CD4-positive, alpha-beta T cell treated with Interleukin-15 for 1 hour (primary cell): Measurements from ENCODE around the gene APBA1.
"Not testable (repeated sequence)": the region's sequence is repeated elsewhere in the genome, so short reads cannot be mapped to it uniquely, and the experiment has no call there.

Experiments
- DNase-seq: peaks from one replicate; pipeline ENCODE4 v3.0.0-alpha.2; 2020

Gene APBA1

DNA sequence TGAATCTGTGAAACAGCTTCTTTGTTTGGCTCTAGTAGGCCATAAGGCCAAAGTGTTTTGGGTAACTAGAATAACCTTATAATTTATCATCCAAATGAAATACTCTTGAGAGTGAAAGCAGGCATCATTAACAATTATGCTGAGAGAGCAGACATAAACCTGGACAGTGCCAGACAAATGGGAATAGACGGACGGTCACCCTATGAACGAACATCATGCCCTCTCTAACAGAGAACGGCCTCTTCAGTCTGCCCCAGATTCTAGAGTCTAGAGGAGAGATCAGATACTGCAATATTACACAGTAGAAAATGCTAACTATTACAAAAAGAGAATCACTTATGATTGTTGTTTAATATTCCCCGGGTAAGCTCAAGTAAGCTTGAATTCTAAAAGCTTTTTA lies 68.5 kb downstream of the APBA1 start:
- no peak for DNase-seq

DNA sequence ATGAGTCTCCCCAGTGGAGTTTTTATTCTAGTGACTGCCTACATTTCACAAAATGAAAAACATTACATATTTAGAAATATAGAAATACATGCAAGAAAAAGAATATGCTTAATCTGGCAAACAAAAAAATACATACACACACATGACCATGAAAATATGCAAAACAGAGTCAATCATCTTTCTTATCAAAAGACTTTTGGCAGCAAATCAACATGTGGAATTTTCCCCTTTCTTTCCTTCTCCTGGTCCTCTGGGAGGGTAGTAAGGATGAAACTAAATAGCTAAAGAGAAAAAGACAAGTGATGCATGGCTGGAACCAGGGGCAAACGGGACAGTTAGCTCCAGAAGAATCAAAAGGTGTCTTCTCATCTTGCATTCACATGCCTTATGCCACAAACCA lies 69.4 kb downstream of the APBA1 start:
- DNase-seq: no peak

DNA sequence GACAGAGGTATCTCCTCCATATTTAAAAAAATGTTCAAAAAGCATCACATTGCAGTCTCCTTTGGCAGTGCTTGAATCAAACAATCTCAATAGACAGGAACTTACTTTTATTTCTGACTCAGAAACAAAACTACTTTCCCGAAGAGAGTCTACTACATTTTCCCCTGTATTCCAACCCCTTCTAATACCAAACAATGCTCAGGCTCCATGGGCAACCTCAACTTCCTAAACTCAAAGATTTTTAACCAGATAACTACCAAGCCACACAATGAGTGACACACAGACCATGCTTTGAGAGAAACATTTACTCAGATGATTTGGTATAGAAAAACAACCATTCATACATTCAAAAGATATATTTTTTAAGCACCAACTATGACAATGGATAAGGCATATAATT lies 70.5 kb downstream of the APBA1 start:
- DNase-seq: no peak

DNA sequence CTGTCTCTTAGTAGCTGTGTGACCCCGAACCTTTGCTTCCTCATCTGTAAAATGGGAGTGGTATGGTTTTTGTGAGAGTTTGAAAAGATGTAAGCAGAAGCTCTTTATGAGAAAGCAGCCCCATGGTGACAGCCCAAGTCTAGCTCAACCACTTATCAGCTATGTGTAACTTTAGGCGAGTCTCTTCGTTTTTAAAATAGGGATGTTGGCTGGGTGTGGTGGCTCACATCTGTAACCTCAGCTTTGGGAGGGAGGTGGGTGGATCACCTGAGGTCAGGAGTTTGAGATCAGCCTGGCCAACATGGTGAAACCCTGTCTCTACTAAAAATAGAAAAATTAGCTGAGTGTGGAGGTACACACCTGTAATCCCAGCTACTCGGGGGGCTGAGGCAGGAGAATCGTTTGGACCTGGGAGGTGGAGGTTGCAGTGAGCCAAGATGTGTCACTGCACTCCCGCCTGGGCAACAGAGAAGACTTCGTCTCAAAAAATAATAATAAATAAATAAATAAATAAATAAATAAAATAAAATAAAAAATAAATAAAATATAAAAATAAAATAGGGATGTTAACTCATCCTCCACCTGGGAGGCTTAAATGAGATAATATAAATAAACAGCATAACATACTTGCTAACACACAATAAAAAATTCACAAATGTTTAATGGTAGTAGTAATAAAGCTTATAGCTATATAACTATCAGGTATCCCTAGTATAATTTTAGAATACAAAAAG lies 71.7 kb downstream of the APBA1 start:
- no peak for DNase-seq

DNA sequence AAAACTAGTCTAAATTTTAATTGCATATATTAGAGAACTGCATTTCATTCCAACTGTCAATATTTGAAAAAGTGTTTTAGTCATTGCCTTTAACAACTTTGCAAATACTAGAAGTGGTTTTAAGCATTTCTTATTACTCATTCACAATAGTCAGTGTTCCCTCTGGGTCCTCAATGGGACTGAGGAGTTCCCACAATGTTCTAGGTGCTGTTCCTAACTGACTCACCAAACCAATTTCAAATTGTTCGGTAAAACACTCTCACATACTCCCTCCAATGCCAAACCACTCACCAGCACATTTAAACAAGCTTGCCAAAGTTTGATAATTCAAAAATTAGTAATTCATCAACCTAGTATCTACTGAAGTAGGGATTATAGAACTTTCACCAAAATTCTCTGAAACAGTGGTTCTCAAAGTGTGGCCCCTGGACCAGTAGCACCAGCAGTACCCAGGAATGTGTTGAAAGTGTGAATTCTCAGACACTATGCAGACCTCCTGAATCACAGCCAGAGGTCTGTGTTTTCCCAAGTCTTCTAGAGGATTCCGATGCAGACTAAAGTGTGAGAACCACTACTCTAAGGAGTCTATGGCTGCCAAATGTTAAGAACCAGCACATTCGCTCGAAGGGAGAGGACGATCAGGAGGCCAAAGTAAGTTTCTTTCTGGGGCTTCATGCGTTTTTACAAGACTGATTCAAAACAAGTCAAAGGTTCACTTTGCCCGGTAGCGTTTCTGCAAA lies 72.8 kb downstream of the APBA1 start:
- no peak for DNase-seq

DNA sequence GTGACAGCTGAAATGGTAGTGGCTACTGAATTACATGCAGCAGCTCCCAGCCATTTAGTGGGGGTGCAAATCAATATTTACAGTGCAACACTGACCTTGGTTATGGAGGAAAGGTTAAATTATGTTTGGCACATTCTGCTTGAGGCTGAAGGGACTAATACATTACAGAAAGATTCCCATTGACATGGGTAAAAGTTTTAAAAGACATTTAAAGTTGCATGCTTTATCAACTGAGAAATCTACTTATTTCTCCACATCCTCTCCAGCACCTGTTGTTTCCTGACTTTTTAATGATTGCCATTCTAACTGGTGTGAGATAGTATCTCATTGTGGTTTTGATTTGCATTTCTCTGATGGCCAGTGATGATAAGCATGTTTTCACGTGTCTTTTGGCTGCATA lies 75.3 kb downstream of the APBA1 start:
- not testable (repeated sequence) for DNase-seq

DNA sequence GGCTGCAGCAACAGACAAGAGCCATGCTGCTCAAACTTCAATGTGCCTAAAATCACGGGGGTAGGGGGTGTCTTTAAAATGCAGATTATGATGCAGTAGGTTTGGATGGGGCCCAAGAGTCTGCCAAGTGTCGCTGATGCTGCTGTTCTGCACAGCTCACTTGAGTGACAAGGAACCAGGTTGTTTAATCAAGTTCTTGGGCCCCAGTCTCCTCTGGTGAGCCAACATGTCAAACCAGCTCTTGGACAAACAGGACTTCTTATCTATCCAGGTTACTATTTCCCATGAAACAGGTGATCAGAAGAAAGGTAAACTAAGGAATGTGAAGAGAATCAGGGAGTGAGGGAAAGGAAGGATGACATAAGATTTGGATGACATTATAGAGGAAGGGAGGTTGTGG lies 78.0 kb downstream of the APBA1 start:
- DNase-seq: no peak

DNA sequence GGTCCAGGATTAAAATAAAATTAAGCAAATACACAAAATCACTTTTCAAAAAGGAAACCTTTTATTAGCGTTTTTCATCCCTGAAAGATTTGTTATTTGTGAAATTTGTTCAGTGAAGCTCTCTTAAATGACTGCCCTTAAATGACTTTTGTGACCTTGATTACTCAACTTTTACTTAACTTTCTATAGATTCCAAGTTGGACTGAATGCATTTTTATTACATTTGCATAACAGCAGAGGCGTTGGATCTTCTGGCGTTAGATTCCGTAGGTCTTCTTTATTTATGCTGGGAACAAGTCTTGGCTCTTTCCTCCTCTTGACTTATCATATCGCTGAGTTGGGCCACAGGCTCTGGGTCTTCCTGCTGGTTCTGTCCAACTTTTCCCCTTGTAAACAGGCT lies 78.4 kb downstream of the APBA1 start:
- no peak for DNase-seq

DNA sequence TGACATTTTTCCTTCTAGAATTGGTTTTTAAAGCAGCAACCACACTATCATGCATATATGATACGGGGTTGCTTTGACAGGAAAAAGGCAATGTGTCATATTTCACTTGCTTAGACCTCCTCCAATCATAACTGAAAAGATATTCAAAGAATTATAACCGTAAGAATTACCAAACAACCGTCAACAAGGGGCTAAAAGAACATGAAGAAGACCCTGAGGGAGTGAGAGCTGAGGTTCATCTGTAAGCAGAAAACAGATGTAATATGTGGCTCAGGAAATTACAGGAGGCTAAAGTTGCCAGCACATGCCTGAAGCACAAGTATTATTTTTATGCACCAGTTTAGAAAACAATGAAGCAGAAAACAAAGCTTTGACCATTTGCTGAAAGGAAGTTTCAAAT lies 78.9 kb downstream of the APBA1 start:
- DNase-seq: no peak

DNA sequence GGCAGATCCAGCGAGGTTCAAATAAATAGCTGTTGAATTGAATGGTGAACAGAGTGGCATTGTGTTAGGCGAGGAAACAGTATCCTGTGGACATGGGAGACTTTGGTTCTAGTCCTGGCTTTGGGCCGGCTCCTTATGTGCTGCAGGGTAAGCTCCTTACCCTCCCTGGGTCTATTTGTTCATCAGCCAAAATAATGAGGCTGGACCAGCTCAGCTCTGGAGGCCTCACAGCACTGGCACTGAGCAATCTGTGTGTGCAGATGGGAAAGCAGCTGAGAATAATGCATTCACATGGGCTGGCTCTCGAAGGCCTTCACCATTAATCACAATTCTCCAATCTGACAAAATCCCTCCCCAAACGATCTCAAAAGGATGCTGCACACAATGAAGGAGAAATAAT lies 81.9 kb downstream of the APBA1 start:
- no peak for DNase-seq

DNA sequence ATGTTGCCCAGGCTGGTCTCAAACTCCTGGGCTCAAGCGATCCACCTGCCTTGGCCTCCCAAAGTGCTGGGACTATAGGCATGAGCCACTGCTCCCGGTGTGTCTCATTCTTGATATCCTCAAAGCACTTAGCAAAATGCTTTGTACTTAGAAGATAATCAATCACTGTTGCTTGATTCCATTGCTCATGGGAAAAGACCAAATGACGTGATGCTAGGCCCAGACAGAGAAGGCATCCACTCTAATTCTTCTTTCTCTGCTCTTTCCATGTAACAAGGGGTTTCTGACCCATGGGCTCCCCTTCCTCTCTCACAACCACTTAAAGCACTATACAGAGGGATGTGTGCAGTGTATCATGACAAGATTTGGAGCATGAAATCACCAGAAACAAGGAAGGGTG lies 83.0 kb downstream of the APBA1 start:
- DNase-seq: no peak

DNA sequence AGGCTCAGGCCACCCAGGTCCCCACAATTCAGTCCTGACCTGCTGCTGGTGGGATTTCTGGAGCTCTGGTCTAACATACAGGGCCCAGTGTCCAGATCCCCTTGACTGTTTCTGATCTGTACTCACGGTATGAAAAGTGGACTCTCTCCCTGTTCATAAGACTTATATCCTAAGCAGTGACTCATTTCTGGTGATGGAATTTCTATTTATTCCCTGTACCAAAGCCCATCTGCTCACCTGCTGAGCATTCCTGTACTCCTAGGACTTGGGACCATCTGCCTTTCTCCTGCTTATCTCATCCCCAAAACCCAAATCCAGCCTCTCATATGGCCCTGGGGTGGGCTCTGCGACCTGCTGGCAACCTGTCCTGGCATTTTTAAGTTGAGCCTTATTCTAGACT lies 86.6 kb downstream of the APBA1 start:
- DNase-seq: no peak

DNA sequence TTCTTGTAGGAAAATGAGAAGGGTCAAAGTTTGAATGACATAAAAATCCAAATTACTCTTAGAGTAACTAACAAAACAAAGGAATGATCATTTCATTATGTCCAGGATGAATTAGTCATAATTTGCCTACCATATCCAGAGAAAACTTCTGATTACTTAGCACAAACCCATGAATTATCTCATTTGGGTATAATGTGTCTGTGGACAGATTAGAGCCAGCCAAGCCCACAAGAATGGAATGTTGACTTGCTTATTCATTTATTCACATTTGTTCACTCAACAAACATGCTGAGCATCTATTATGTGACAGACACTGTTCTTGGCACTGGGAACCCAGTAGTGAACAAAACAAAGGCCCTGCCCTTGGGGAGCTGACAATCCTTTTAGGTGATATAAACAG lies 87.4 kb downstream of the APBA1 start:
- DNase-seq: no peak

DNA sequence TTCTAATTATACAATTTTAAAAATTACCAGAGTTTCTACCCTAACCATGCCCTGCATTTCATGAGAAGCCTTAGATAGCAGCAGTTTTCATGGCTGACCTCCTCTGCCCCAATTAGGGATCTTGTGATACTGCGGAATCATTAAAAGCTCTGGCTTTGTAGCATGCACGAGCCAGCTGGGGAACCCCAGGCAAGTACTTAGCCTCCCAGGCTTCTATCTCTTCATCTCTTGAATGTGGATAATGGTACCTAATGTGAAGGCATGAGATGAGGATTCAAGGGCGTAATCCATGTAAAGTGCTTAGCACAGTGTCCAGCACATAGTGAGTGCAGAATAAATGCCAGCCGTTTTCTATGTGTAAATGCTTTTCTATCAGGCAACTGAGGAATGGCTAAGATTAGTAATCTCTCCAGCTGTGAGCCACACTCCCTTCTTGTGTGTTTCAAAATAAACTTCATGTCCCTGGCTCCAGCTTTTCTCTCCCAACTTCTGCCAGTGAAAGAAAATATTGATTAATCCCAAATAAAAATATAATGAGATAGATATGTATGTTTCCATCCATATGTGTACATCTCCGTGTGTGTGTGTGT lies 88.4 kb downstream of the APBA1 start:
- DNase-seq: no peak

DNA sequence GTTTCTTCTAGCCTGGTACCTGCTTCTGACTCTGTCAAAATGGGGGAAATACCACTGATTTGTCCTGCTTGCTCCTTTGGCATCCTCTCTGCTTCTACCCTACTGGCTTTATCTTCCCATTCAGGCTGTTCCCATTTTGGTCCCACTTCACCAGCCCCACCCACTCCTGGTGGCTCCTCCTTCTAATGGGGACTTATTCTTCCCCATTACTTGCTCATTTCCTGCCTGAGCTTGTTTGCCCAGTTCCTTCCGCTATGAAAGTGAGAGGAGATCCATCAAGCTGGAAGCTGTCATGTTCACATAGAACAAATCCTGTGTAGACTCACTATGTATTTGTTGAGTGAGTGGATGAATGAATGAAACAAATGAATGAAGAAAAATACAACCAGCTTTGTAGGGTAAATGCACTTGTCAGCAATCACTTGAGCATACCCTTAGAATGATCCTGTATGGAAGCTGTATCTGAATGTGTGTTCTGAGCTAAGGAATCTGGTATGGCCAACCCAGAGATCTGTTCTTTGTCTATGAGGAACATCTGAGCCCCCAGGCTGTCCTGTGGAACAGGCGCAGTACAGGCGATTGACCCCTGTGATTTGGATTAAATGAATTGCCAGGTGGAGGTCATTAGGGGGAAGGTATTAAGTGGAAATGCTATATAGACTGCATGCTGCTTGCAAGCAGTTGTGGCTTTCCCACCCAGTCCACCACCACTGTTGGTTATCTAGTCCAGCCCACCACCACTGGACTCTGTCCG lies 89.5 kb downstream of the APBA1 start:
- DNase-seq: no peak

DNA sequence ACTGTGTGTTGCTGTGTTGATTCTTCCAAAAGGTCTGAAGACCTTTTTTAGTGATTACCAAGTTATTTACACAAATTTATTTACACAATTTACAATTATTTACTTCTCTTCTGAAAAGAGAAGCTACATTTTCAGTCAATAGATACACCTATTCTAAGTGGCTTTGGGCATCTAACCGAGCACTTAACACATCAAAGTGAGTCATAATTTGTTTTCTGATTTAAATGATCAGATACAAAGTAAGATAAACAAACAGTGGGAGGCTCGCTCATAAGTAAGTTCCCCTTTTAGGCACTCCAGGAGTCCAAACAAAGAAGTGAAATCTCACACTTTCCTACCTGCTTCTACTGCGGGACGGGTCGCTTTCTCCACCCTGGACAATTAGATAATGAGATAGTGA lies 90.2 kb downstream of the APBA1 start:
- DNase-seq: no peak

DNA sequence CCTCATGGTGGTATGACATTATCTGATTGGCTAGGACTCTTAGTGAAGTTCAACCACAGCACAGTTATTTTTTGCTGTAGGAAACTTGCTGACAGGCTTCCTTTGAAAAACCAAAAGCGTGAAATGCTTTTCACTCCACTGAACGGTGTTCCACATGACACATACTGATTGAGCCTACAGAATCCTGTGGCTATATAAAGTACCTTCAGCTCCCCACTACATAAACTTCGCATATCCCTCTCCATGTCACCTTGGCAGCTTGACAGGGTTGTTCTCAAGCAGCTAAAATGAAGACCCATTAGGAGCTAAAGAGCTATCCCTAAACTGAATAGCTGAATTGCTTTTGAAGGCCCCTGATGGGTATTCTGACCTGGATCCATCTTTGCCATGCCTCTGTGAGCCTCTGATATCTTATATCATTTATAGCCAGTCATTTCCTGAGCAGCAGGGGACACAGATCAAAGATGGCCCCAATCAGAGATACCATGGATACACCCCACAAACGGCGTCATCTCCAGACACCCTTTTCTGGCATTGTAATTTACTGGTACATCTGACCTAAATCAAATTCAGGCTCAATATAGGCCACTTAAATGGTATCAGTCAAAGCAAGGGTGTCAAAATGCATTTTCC lies 91.5 kb downstream of the APBA1 start:
- no peak for DNase-seq

DNA sequence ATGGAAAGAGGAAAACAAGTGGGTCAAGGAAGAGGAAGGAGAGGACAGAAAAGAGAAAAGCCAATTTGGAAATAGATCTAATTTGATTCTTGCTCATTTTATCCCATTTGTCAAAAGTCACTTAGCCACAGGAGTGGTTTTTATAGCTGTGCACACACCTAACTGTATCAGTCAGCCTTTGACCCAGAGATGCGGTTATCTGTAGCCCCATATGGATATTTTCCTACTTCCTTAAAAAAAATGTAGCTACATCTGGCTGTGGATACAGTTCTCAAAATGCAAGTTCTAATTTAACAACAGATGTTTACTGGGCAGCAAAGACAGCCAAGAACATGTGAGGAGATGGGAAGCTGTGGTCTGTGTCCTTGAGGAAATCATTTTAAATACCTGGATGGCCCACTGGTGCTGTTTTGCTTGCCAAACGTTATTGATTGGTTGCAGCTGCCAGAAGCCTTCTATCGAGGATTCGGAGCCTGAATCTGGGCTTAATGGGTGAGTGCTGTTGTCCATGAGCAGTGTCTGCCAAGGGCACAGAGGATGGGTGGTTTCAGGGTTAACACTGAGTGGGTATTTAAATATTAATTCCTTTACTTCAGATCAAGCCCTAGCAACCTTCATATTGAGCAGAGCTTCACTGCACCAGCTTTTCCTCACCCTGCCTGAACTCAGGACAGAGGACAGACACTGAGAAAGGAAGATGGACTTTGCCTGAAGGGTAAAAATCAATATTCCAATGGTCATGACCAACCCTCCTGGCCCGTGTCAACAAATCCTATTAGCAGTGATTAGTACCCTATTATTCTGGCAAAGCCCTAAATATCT lies 92.2 kb downstream of the APBA1 start:
- DNase-seq: no peak

DNA sequence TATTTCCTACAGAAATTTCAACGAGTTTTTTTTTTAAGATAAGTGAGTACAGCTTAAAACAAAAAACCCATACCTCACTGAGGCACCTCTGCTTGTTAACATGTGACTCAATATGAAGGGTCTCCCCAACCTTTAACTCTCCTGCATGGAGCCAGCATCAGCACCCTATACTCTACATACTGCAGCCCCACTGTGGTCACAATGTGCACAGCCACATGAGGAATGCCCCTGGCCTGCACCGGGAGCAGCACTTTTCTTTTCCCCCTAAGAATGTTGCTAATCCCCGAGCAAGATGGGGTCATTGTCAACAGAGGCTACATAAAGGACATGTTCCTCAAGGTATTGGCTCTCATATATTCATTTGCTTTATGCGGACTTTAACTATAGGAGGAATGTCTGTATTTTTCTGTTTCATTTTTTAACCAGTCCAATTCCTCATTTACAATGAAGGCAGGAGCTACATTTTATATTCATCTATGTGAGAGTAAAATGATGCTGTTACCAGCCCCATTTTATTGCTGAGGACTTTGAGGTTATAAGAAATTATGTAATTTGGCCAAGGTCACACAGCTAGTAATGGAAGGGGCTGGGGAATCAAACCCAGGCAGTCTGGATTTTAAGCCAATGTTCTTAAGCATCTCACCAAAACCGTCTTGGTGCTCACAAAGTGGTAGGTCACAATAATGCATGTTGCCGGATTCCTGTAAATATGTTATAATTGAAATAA lies 93.0 kb downstream of the APBA1 start:
- no peak for DNase-seq

DNA sequence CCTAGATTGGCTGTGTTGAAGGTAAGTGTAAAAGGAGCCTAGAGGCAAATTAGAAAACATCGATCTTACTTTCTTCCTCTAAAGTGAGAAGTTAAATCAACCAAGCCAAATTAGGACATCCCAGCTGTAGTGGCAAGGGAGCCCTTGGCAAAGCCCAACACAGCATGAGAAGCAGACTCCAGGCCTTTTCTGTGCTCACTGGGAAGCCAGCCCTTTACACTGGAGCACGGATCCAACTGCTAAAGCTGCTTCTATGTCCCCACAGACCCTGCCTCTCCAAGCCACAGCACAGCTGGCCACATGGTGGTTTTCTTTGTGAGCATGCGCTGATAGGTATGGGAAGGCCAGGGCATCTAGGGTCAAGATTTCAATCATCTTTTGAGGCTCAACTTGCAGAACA lies 94.1 kb downstream of the APBA1 start:
- no peak for DNase-seq

DNA sequence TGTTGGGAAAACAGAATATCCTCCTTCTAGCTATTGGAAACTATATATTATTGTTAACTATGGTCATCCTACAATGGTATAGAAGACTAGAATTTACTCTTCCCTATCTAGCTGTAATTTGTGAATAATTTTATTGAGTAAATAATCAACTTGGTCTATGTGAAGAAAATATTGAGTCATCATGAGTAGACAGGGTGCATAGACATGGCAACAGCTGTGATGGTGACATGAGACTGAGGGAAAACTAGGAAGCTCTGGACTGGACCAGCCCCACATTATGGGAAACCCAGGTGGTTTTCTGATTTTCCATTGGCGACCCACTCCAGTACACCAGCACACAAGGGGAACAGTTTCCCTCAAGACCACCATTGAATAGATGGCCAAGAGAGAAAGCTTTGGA lies 95.0 kb downstream of the APBA1 start:
- DNase-seq: no peak

DNA sequence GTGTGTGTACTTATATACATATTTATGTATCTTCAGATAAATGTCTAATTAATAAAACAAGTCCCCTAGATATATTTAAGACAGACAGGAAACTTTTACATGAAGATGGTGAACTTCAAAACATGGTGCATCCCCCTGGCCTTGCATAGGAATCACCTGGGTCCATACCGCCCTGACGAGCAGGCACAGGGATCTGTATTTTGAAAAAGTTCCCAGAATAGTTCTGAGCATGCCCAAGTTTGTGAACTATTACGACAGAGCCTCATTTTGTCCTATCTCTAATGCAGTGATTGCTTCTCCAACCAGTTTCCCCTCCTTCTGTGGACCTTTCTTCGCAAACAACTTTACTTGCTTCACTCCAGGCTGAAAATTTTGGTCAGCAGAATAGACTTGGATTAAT lies 98.1 kb downstream of the APBA1 start:
- DNase-seq: no peak
